Measurements from ENCODE around the gene MANSC4.
"Not testable (repeated sequence)": the region's sequence is repeated elsewhere in the genome, so short reads cannot be mapped to it uniquely, and the experiment has no call there.

Gene MANSC4

GRCh38 chr12:27756670-27757195 is 23.3 kb downstream of the MANSC4 start:
- FAIRE-seq: no peak

GRCh38 chr12:27754795-27755194 is 25.2 kb downstream of the MANSC4 start:
- DNase-seq (ENCODE audit: low spot score): no peak
- no peak for FAIRE-seq

More at GRCh38 chr12:27756670-27757195, 23.3 kb downstream of the MANSC4 start:
- DNase-seq (ENCODE audit: low spot score): no peak

GRCh38 chr12:27751386-27752047 is 28.5 kb downstream of the MANSC4 start:
- DNase-seq (ENCODE audit: low spot score) (peak; percentile 34), FAIRE-seq (peak; percentile 59)

- FAIRE-seq: no peak
- DNase-seq (ENCODE audit: low spot score): no peak
Measured at GRCh38 chr12:27747111-27747820, 32.8 kb downstream of the MANSC4 start.

- FAIRE-seq; DNase-seq (ENCODE audit: low spot score): not testable (repeated sequence)
Measured at GRCh38 chr12:27745734-27746133, 34.3 kb downstream of the MANSC4 start.

- no peak for DNase-seq (ENCODE audit: low spot score)
- no peak for FAIRE-seq
Measured at GRCh38 chr12:27743601-27744000, 36.4 kb downstream of the MANSC4 start.

GRCh38 chr12:27734321-27734720 is 45.7 kb downstream of the MANSC4 start:
- not testable (repeated sequence) for FAIRE-seq; DNase-seq (ENCODE audit: low spot score)

GRCh38 chr12:27733791-27734190 is 46.2 kb downstream of the MANSC4 start:
- no peak for DNase-seq (ENCODE audit: low spot score)

GRCh38 chr12:27733052-27733656 is 46.9 kb downstream of the MANSC4 start:
- FAIRE-seq (no peak), DNase-seq (ENCODE audit: low spot score) (peak; percentile 41)

More at GRCh38 chr12:27733791-27734190, 46.2 kb downstream of the MANSC4 start:
- no peak for FAIRE-seq

- peak; percentile 22 for DNase-seq (ENCODE audit: low spot score)
- FAIRE-seq: peak; percentile 79
Measured at GRCh38 chr12:27732281-27732680, 47.8 kb downstream of the MANSC4 start.

GRCh38 chr12:27730097-27730588 is 49.9 kb downstream of the MANSC4 start:
- DNase-seq (ENCODE audit: low spot score) (no peak), FAIRE-seq (no peak)

- DNase-seq (ENCODE audit: low spot score) (no peak), FAIRE-seq (no peak)
Measured at GRCh38 chr12:27723212-27723611, 56.8 kb downstream of the MANSC4 start.
